HG02885 (cell line): ENCODE results near the gene PRELP.
"Not testable (repeated sequence)": the region's sequence is repeated elsewhere in the genome, so short reads cannot be mapped to it uniquely, and the experiment has no call there.

ENCODE experiments used
- ATAC-seq: cut with Tn5 transposase; IDR thresholded peaks from one replicate; pipeline ENCODE4 v1.9.1; 2021; ENCODE audit warnings: mild to moderate bottlenecking; ENCODE audit not compliant: unreplicated experiment, poor library complexity

PRELP gene

GRCh38 chr1:203475012-203475981 is at the start of gene PRELP:
Gene PRELP, plus strand, starts transcription at chr1:203475806. Its CDS starts 7,379 bp downstream, at chr1:203483185.
- ATAC-seq: no peak

GRCh38 chr1:203426366-203426765 is 49.2 kb upstream of the PRELP start:
- no peak for ATAC-seq

GRCh38 chr1:203426870-203427269 is 48.7 kb upstream of the PRELP start:
- no peak for ATAC-seq

GRCh38 chr1:203427451-203427850 is 48.2 kb upstream of the PRELP start:
- ATAC-seq: no peak

GRCh38 chr1:203428981-203429599 is 46.5 kb upstream of the PRELP start:
- ATAC-seq: no peak

GRCh38 chr1:203435615-203436014 is 40.0 kb upstream of the PRELP start:
- no peak for ATAC-seq

GRCh38 chr1:203437696-203438315 is 37.8 kb upstream of the PRELP start:
- ATAC-seq: no peak

GRCh38 chr1:203439131-203439730 is 36.4 kb upstream of the PRELP start:
- ATAC-seq: no peak

- ATAC-seq: no peak
These were observed 34.8 kb upstream of the PRELP start for GRCh38 chr1:203440771-203441170.

GRCh38 chr1:203441766-203442165 is 33.8 kb upstream of the PRELP start:
- no peak for ATAC-seq

GRCh38 chr1:203442821-203443220 is 32.8 kb upstream of the PRELP start:
- ATAC-seq: no peak

- no peak for ATAC-seq
These were observed 32.3 kb upstream of the PRELP start for GRCh38 chr1:203443296-203443695.

- no peak for ATAC-seq
These were observed 31.4 kb upstream of the PRELP start for GRCh38 chr1:203444171-203444576.

GRCh38 chr1:203447151-203447550 is 28.5 kb upstream of the PRELP start:
- ATAC-seq: no peak

GRCh38 chr1:203447598-203447997 is 28.0 kb upstream of the PRELP start:
- ATAC-seq: not testable (repeated sequence)

- no peak for ATAC-seq
These were observed 27.0 kb upstream of the PRELP start for GRCh38 chr1:203448521-203449061.

GRCh38 chr1:203450001-203450400 is 25.6 kb upstream of the PRELP start:
- ATAC-seq: no peak

GRCh38 chr1:203450479-203451149 is 25.0 kb upstream of the PRELP start:
- no peak for ATAC-seq

- no peak for ATAC-seq
These were observed 23.5 kb upstream of the PRELP start for GRCh38 chr1:203451836-203452784.
